ACHN (cell line): Measurements from ENCODE around the gene ZNF471.

ENCODE experiments used
- DNase-seq: peaks from one replicate; pipeline ENCODE4 v3.0.0-alpha.2; 2015
- in situ Hi-C: cut with HindIII; loops from 2 replicates; pipeline ENCODE4 v1.10.0; 2017; ENCODE audit warnings: low sequenced_read_pairs, low pct_ligation_motif_present, low pct_unique_long_range_greater_than_20kb

The ZNF471 gene

DNA sequence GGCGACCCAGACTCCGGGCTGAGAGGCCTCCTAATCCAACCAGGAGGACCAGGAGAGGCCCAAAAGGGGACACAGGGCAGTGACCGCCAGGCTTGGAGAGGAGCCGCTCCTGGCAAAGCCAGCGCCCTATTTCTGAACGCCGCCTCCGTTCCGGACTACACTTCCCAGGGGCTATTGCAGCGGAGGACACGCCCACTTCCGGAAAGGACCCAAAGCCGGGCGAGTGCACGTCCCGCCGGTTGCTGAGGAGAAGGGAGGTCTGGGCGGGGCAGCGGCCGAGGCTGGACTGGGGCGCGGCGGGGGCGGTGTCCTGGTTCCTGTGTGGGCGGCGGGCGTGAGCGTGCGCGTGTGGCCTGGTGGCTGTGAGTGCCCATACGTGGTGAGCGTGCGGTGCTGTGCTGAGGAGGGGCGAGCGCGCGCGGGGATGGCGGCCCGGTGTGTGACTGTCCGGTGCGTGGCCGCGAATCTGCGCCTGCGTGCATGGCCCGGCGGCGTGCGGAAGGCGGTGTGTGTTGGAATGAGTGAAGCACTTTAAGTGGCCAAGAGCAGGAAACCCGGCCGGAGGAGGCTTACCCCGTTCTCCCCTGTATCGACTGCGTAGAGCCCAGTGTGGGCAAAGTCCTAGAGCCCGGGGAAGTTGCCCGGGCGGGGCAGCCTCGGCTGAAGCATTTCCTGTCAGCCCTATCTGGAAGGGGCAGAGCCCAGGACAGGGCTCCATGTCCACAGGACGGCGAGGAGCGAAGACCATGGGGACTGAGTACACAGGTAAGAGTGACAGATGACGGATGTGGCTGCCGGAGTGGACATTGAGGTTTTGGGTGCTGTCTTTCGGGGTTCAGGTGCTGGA lies 59.8 kb downstream of the ZNF471 start, which contains the start of gene ZNF470:
Gene ZNF470 (plus strand): TSS at position 195 of the 847 bp plus-strand sequence. CDS start 2,844 bp downstream, outside the sequence.
- DNase-seq = no peak
- in situ Hi-C loops = no loop called here

DNA sequence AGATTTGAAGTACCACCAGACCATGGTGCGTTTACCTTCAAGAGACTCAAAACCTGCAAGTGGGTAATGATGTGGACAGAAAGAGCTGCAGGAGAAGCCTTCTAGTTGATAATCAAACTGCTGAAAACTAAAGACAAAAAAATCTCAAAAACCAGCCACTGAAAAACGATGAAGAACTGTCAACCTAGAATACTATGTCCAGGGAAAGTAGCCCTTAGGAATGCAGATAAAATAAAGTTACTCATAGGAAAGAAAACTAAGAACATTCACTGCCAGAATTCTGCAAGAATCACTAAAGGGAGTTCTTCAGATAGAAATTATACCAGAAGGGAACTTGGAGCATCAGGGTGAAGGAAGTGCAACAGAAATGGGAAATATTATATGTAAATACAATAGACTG lies 64.9 kb downstream of the ZNF471 start:
- in situ Hi-C loops = no loop called here
- DNase-seq = no peak

- in situ Hi-C loops = no loop called here
- no peak for DNase-seq
These were observed 66.3 kb downstream of the ZNF471 start for GRCh38 chr19:56573914-56574313.

DNA sequence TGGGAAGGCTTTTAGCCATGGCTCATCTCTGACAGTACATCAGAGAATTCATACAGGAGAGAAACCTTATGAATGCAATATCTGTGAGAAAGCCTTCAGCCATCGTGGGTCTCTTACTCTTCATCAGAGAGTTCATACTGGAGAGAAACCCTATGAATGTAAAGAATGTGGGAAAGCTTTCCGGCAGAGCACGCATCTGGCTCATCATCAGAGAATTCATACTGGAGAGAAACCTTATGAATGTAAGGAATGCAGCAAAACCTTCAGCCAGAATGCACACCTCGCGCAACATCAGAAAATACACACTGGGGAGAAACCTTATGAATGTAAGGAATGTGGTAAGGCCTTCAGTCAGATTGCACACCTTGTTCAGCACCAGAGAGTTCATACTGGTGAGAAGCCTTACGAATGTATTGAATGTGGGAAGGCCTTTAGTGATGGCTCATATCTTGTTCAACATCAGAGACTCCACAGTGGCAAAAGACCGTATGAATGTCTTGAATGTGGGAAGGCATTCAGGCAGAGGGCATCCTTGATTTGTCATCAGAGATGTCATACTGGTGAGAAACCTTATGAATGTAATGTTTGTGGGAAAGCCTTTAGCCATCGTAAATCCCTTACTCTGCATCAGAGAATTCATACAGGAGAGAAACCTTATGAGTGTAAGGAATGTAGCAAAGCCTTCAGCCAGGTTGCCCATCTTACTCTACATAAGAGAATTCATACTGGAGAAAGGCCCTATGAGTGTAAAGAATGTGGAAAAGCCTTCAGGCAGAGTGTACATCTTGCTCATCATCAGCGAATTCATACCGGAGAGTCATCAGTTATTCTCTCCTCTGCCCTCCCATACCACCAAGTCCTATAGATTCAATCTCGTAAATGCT lies 70.3 kb downstream of the ZNF471 start:
- in situ Hi-C loops = no loop called here
- no peak for DNase-seq
